Stimulated activated CD4-positive, alpha-beta T cell treated with anti-CD3 and anti-CD28 coated beads, Interleukin-4, amount 100 ng/mL, for 1 hour (primary cell): ENCODE results near the gene GLB1L.
"Not testable (repeated sequence)": the region's sequence is repeated elsewhere in the genome, so short reads cannot be mapped to it uniquely, and the experiment has no call there.

Source experiments
- DNase-seq: peaks from one replicate; pipeline ENCODE4 v3.0.0-alpha.2; 2020

Gene GLB1L

DNA sequence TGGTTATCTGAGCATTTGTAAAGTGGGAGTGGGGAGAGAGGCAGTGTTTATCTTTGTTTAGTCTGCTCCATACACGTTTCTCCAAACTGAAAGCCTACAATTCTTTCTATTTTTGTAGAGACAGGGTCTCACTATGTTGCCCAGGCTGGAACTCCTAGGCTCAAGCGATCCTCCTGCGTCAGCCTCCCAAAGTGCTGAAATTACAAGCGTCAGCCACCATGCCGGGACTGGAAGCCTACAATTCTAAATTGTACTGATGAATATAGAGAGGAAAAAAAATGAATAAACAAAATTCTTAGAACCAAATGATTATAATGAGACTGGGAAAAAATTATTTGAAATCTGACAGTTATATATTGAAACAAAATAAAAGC, 40.1 kb downstream of the GLB1L start:
- DNase-seq, result no peak

DNA sequence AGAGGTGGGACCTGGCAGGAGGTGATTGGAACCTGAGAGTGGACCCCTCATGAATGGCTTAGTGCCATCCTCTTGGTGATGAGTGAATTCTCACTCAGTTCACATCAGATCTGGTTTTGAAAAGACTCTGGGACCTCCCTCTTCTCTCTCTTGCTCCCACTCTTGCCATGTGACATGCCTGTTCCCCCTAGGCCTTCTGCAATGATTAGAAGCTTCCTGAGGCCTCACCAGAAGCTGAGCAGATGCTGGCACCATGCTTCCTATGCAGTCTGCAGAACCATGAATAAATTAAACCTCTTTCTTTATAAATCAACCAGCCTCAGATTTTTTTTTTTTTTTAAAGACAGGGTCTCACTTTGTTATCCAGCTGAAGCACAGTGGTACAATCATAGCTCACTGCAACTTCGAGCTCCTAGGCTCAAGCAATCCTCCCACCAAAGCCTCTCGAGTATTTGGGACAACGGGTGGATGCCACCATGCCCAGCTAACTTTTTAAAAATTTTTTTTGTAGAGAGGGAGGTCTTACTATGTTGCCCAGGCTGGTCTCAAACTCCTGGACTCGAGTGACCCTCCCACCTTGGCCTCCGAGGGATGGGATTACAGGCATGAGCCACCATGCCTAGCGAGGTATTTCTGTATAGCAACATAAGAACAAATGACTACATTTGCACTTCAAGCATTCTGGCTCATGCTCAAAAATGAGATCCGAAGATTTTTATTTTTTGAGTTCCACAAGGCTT, 40.6 kb downstream of the GLB1L start:
- DNase-seq, result no peak

DNA sequence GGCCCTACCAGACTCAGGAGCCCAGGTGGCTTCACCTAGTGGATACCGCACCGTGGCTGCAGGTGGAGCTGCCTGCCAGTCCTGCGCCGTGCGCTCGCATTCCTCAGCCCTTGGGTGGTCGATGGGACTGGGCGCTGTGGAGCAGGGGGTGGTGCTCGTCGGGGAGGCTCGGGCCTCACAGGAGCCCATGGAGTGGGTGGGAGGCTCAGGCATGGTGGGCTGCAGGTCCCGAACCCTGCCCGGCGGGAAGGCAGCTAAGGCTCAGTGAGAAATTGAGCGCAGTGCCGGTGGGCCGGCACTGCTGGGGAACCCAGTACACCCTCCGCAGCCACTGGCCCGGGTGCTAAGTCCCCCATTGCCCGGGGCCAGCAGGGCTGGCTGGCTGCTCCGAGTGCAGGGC, 43.9 kb downstream of the GLB1L start:
- DNase-seq, result not testable (repeated sequence)

DNA sequence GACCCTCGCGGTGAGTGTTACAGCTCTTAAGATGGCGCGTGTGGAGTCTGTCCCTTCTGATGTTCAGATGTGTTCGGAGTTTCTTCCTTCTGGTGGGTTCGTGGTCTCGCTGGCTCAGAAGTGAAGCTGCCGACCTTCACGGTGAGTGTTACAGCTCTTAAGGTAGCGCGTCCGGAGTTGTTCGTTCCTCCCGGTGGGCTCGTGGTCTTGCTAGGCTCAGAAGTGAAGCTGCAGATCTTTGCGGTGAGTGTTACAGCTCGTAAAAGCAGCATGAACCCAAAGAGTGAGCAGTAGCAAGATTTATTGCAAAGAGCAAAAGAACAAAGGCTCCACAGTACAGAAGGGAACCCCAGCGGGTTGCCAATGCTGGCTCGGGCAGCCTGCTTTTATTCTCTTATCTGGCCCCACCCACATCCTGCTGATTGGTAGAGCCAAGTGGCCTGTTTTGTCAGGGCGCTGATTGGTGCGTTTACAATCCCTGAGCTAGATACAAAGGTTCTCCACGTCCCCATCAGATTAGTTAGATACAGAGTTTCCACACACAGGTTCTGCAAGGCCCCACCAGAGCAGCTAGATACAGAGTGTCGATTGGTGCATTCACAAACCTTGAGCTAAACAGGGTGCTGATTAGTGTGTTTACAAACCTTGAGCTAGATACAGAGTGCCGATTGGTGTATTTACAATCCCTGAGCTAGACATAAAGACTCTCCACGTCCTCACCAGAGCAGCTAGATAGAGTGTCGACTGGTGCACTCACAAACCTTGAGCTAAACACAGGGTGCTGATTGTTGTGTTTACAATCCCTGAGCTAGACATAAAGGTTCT, 44.5 kb downstream of the GLB1L start:
- not testable (repeated sequence) for DNase-seq

DNA sequence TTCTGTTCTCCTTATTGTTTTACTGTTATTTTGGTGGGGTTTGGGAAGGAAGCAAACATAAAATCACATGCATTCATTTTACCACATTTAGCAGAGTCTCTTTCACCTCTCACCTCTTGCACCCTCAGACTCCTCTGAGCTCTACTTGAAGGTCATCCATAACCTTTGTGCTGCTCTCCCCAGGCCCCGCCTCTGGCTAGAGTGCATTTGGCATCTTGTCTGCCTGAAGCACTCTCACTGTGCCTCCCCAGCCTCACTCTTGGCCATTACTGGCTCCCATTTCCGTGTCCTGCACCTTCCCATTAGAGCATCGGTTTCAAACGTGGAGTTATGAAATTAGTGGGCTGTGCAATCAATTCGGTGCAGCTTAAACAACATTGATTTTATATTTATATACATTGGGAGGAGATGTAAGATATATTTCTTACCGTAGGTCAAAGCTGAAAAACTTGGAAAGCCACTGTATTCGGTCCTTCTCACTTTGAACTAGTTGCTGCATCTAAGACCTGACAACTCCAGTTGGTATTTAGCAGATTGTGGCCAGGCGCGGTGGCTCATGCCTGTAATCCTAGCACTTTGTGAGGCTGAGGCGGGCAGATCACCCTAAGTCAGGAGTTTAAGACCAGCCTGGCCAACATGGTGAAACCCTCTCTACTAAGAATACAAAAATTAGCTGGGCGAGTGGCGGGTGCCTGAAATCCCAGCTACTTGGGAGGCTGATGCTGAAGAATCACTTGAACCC, 45.6 kb downstream of the GLB1L start:
- no peak for DNase-seq

DNA sequence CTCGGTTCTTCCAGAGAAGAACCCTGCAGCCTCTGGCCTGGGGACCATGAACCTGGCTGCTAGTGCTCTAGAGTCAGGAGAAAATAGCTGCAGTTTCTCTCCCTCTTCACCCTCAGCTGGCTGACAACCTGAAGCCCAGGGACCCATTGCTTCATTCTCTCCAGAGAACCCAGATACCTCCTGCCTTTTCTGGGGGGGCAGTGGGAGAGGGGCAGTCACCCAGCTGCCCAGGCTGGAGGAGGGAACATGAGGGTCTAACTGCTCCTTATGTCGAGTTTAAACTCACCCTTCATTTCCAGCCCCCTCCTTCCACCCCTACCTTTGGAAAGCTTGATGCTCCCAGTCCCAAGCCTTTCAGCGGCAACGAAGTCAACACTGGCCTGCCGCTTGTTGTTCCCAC, 46.3 kb downstream of the GLB1L start:
- no peak for DNase-seq

DNA sequence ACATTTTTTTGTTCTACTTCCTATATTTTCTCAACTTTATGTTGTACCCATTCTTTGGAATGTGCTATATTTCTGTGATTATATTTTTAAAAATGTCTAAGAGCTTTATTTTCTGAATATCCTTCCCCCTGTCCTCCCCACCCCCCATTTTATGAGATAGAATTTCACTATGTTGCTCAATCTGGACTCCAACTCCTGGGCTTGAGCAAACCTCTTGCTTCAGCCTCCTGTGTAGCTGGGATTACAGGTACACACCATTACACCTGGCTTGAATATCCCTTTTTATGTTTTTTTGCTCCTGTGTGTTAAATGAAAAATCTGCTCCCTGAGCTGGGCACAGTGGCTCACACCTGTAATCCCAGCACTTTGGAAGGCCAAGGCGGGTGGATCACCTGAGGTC, 47.9 kb downstream of the GLB1L start:
- DNase-seq, result no peak

DNA sequence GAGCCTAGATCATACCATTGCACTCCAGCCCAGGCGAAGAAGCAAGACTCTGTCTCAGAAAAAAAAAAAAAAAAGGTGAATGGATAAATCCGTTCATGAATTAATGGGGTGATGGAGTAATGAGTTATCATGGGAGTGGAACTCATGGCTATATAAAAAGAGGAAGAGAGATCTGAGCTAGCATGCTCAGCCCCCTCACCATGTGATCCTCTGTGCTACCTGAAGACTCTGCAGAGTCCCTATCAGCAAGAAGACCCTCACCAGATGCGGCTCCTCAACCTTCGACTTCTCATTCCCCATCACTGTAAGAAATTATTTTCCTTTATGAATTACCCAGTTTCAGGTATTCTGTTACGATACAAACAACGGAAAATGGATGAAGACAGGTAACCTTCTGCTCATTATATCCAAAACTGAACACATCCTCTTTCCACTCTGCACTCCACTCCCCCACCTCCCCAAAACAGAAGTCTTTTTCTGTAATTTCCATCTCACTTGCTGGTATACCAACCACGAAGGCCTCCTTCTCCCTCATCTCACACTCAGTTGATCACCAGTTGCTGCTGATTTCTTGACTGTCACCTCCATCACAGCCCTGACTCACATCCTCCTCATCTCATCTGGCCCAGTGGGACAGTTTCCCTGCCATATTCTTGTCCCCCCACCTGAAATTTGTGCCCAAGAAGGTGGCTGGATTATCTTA, 58.3 kb downstream of the GLB1L start:
- DNase-seq, result no peak
